HG02885 (cell line): ENCODE data around the gene ACSM4.
A peak's percentile ranks its signal among the peaks of the same experiment; 100 is the strongest.
"Not testable (repeated sequence)": the region's sequence is repeated elsewhere in the genome, so short reads cannot be mapped to it uniquely, and the experiment has no call there.

Experiments
- ATAC-seq: cut with Tn5 transposase; IDR thresholded peaks from one replicate; pipeline ENCODE4 v1.9.1; 2021; ENCODE audit warnings: mild to moderate bottlenecking; ENCODE audit not compliant: unreplicated experiment, poor library complexity

Gene ACSM4, protein sequence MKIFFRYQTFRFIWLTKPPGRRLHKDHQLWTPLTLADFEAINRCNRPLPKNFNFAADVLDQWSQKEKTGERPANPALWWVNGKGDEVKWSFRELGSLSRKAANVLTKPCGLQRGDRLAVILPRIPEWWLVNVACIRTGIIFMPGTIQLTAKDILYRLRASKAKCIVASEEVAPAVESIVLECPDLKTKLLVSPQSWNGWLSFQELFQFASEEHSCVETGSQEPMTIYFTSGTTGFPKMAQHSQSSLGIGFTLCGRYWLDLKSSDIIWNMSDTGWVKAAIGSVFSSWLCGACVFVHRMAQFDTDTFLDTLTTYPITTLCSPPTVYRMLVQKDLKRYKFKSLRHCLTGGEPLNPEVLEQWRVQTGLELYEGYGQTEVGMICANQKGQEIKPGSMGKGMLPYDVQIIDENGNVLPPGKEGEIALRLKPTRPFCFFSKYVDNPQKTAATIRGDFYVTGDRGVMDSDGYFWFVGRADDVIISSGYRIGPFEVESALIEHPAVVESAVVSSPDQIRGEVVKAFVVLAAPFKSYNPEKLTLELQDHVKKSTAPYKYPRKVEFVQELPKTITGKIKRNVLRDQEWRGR

GRCh38 chr12:7303772-7304171 lies at the start of gene ACSM4:
ACSM4 (plus strand) TSS chr12:7304072; CDS start chr12:7304332, 260 bp downstream.
- ATAC-seq: no peak

DNA sequence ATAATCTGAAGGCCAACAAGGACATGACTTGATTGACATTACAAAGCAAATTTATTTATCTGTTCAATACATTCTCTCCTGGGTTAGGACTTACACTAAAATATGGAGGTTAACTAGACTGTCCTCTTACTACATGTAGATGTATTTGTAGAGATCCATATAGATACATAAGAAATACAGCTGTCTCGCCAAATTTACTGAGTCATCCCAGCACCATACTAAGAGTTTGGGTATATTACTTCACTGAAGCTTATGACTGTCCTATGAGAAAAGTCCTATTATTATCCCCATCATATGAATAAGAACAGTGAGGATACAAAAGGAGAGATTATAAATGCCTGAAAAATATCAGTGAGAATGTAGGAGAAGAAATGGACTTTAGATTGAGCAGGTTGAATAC lies 44.8 kb upstream of the ACSM4 start:
- no peak for ATAC-seq

DNA sequence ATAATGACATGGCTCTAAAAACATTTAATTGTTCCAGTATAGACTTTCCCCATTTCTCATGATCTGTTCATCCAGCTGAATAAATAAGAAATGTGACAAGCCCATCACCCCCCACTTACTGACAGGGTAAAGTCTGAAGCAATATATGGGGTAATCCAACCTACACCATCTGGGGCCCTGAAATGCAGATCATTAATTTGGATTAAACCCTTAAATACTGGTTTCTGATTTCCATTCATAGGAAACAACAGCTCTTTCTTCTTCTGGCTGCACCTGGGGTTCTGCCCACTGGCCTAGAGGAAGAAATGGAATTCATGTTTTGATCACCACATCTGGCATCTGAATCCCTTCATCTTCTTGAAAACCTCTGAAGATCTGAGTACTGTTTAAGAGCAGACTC lies 39.3 kb upstream of the ACSM4 start:
- ATAC-seq: no peak

DNA sequence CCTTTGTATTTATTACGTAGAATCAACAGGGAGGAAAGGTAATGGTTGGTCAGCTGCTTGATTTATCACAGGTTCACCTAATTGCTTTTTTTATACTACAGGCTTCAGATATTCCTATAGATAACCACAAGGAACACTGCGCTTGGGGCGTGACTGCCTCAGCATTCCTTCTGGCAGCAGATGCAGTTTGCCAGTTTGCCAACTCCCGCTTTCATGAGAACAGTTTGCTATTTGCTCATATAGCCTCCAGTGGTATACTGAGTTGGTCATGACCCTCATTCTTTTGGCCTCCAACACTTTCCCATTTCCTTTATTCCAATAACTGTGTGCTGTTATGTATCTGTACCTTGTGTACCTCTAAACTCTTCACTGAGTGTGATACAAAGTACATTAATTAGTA lies 38.6 kb upstream of the ACSM4 start:
- ATAC-seq: no peak

DNA sequence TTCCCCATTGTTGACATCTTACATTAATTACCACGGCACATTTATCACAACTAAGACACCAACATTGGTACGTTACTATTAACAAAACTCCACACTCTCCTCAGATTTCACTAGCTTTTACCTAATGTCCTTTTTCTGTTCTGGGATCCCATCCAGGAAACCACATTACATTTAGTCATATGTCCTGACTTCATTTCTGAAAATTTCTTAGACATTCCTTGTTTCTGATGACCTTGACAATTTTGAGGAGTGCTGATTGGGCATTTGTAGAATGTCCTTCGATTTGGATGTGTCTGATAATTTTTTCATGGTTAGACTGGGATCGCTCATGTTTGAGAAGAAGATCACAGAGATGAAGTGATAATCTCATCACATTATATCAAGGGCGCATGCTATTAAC lies 34.6 kb upstream of the ACSM4 start:
- no peak for ATAC-seq

DNA sequence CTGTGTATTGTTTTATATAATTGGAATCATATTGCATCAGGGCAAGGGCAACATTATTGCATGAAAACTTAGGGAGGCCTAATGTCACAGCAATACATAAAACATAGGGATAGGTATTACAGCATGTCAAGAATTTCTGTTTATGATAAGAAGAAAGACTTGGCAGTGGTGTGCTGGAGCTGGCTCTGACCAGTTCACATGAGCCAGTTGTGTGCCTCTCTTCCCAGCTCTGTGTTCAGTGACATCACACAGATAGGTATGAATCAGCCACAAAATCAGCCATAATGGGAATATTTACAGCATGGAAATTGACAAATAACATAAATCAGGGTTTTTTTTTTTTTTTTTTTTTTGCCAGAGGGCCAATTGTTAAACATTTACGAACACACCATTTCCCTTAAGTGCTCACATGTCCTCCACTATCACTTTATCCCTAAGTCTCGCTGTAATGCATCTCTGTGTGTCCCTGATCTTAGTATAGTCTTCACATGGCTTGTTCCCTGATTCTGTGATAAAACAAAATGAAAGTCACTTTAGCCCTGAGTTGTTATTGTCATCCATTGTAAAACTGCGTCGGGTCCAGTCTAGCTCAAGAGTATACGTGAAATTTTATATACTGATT lies 31.9 kb upstream of the ACSM4 start:
- ATAC-seq: no peak

DNA sequence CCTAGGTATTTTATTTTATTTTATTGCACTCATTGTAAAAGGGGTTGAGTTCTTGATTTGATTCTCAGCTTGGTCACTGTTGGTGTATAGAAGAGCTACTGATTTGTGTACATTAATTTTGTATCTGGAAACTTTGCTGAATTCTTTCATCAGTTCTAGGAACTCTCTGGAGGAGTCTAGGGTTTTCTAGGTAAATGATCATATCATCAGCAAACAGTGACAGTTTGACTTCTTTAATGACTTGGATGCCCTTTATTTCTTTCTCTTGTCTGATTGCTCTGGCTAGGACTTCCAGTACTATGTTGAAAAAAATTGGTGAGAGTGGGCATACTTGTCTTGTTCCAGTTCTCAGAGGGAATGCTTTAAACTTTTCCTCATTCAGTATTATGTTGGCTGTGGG lies 28.4 kb upstream of the ACSM4 start:
- ATAC-seq: not testable (repeated sequence)

DNA sequence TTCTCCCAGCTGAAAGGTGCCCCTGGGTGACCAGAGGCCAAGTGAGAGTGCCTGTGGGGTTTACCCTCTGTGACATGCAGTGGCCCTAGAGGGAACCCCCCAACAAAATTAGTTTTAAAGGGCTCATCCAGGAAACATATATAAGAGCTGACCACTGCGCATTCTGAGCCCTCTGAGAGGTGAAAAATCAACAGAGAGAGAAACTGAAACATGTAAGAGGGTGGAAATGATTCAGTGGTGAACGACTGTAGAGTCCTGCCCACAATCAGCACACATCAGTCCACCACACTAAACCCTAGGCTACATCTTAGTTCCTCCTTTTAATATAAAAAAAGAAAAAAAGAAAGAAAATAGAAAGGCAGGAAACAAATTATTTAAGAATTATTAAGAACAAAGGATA lies 21.0 kb upstream of the ACSM4 start:
- ATAC-seq: peak; percentile 94

GRCh38 chr12:7289743-7290142 lies 14.1 kb upstream of the ACSM4 start:
- no peak for ATAC-seq

- ATAC-seq: not testable (repeated sequence)
Observed at GRCh38 chr12:7290588-7290987, 13.3 kb upstream of the ACSM4 start.

DNA sequence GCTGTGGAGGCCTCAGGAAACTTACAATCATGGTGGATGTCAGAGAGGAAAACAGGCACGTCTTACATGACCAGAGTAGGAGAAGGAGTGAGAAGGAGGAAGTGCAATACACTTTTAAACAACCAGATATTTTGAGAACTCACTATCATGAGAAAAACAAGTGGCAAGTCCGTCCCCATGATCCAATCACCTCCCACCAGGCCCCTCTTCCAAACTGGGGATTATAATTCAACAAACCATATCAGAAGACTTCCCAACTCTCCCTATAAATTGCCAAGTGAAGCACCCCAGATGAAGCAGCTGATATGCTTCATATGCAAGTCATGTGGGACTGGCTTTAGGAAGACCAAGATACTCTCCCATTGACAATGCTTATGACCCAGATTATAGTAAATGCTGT lies 11.6 kb upstream of the ACSM4 start:
- no peak for ATAC-seq

DNA sequence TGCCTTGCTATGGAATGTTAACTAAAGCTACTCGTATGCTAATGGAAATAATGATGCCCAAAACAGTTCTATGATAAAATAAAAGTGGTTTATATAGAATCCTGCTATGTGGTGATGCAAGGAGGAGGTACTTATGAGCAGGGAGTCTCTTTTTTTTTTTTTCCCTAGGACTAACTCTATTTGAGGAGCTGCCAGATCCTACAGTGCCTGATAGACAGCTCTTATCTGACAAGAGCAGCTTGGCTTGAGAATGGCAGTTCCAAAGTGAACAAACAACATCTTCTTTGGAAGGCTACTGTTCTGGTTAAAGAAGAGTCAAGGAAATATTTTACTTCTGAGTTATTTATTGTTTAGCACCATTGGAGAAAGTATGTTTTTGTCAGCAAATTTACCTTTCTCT lies 10.2 kb upstream of the ACSM4 start:
- ATAC-seq: no peak

DNA sequence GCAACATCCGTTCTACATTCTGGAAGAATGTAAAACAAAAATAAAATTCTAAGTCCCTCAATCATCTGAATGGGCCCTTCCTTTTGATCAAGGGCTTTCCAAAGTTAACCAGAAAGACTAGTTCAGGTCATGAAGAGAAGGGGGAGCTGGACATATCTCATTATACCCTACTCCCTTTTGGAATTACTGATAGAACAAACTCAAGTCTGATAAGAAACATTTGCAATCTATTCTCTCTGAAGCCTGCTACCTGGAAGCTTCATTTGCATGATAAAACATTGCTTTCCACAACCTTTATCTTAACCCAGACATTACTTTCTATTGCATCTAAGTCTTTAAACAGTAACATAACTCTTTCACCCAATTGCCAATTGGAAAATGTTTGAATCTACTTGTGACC lies 8.3 kb upstream of the ACSM4 start:
- no peak for ATAC-seq

- no peak for ATAC-seq
Observed at GRCh38 chr12:7297865-7298264, 6.0 kb upstream of the ACSM4 start.

DNA sequence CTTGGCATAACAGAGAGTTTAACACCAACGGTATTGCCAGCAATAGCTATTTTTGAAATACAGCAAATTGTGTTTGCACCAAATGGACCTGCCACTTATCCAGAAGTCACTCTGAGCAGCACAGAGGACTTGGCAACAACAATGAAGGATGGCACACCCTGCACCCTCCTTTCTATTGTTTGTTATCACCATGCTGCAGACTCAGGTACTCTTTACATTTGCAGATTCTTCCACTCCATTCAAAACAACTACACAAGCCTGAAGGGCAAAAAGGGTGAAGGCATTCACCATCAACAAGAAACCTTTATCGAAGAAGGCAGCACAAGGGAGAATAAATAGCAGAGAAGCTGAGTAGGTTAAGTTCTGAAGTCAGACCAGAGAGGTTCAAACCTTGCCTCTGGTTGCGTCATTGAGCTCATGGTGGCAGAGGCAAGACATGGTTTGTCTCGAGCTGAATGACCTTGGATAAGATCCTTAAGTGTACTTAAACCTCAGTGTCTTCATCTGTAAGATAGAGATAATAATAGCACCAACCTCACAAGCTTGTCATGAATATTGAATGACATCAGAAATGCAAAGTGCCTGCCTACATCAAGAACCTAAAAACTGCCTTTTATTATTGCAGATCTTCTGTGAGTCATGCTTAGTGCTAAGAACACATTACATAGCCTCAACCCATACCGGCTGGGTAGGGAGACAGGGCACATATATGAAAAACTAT lies 1.4 kb upstream of the ACSM4 start:
- no peak for ATAC-seq

GRCh38 chr12:7303230-7303629 lies 642 bp upstream of the ACSM4 start:
- ATAC-seq: no peak

DNA sequence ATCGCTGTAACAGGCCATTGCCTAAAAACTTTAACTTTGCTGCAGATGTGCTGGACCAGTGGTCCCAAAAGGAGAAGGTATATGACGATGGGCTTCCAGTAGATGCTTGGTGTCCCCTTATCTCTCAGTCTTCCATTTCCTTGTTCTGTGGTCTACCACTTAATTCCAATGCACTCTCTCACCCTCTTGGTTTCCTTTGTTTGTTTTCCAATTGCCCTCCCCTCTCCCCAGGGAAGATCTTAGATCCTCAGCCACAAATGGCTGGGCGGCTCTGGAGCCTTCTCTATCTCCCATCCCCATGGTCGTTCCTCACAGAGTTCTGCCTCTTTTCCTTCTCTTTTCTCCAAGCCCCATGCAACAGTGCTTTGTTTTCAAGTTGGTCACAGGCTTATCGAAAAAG lies 584 bp downstream of the ACSM4 start:
- no peak for ATAC-seq

DNA sequence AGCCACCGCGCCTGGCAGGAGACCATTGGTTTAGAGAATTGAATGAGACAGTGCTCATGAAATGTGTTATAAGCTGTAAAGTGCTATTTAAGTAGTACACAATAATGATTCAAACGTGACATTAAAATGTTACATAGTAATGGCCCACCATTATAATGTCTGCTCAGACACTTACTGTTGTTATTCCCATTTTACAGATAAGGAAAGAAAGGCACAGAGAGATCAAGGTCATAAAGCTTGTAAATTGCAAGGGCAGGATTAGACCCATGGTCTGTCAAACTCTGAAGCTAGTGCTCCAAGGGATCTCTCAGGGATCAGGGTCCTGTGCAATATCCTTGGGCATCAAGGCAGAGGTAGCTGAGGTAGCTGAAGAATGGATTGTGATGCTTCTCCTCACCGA lies 6.2 kb downstream of the ACSM4 start:
- ATAC-seq: no peak

GRCh38 chr12:7319930-7320329 lies 16.1 kb downstream of the ACSM4 start:
- no peak for ATAC-seq

- ATAC-seq: no peak
Observed at GRCh38 chr12:7321624-7322023, 17.8 kb downstream of the ACSM4 start.

GRCh38 chr12:7322599-7322998 lies 18.7 kb downstream of the ACSM4 start:
- ATAC-seq: no peak
